ENCODE measurements around the gene CRISPLD2. TPM values are rescaled to one million over a fixed set of nuclear protein-coding genes. Genes with fewer than 3 reads are reported as not detected.

Gene CRISPLD2
- total RNA-seq, 1 experiment from 2014 or later, result 0.28 TPM

GRCh38 chr16:84895016-84895415, 75.2 kb downstream of the CRISPLD2 start:
- CTCF ChIA-PET, result interaction anchor here (0.7 kb wide), 1 partner anchor 14 kb away, joined by 3 read pairs; no protein-coding TSS in a partner anchor
- H3K27me3 Mint-ChIP-seq (ENCODE audit: insufficient read depth, unreplicated experiment), result no peaks in the 10 kb centered on the region
- no peaks in the 10 kb centered on the region for H3K9me3 Mint-ChIP-seq (ENCODE audit: unreplicated experiment)

GRCh38 chr16:84896847-84897246, 77.1 kb downstream of the CRISPLD2 start:
- ChIA-PET CTCF (no interaction called here), POLR2A (no interaction called here)
- H3K9me3 Mint-ChIP-seq (ENCODE audit: unreplicated experiment), result no peaks in the 10 kb centered on the region
- no peaks in the 10 kb centered on the region for H3K27me3 Mint-ChIP-seq (ENCODE audit: insufficient read depth, unreplicated experiment)
- DNase-seq (ENCODE audit: unreplicated experiment), result no peak
- no peaks in the 10 kb centered on the region for H3K36me3 Mint-ChIP-seq (ENCODE audit: insufficient read depth, unreplicated experiment)
- no TSS peak for BruUV-seq (replicated peaks)
- intact Hi-C loops (cut with micrococcal nuclease), result no loop called here
- H3K4me3 Mint-ChIP-seq (ENCODE audit: unreplicated experiment), result no peak overlapping the region
- H3K4me1 Mint-ChIP-seq (ENCODE audit: insufficient read depth, unreplicated experiment), result peaks cover 7% of the 10 kb centered on the region
- no peak overlapping the region for H3K27ac Mint-ChIP-seq (ENCODE audit: low read depth, unreplicated experiment)
- TF ChIP-seq, protein P1, sequence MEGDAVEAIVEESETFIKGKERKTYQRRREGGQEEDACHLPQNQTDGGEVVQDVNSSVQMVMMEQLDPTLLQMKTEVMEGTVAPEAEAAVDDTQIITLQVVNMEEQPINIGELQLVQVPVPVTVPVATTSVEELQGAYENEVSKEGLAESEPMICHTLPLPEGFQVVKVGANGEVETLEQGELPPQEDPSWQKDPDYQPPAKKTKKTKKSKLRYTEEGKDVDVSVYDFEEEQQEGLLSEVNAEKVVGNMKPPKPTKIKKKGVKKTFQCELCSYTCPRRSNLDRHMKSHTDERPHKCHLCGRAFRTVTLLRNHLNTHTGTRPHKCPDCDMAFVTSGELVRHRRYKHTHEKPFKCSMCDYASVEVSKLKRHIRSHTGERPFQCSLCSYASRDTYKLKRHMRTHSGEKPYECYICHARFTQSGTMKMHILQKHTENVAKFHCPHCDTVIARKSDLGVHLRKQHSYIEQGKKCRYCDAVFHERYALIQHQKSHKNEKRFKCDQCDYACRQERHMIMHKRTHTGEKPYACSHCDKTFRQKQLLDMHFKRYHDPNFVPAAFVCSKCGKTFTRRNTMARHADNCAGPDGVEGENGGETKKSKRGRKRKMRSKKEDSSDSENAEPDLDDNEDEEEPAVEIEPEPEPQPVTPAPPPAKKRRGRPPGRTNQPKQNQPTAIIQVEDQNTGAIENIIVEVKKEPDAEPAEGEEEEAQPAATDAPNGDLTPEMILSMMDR (IDR thresholded peaks at IDR 0.05; ENCODE audit: unreplicated experiment), result no peak

More at GRCh38 chr16:84895016-84895415, 75.2 kb downstream of the CRISPLD2 start:
- DNase-seq (ENCODE audit: unreplicated experiment), result no peak
- TF ChIP-seq, protein P1 (IDR thresholded peaks at IDR 0.05; ENCODE audit: unreplicated experiment), result no peak
- POLR2A ChIA-PET, result no interaction called here
- H3K36me3 Mint-ChIP-seq (ENCODE audit: insufficient read depth, unreplicated experiment), result no peaks in the 10 kb centered on the region
- peaks cover 7% of the 10 kb centered on the region for H3K4me1 Mint-ChIP-seq (ENCODE audit: insufficient read depth, unreplicated experiment)
- H3K27ac Mint-ChIP-seq (ENCODE audit: low read depth, unreplicated experiment), result no peak overlapping the region
- intact Hi-C loops (cut with micrococcal nuclease), result no loop called here
- BruUV-seq (replicated peaks), result no TSS peak
- H3K4me3 Mint-ChIP-seq (ENCODE audit: unreplicated experiment), result no peak overlapping the region

GRCh38 chr16:84897911-84898377, 78.2 kb downstream of the CRISPLD2 start:
- TF ChIP-seq, protein P1 (IDR thresholded peaks at IDR 0.05; ENCODE audit: unreplicated experiment), result no peak
- intact Hi-C loops (cut with micrococcal nuclease), result no loop called here
- H3K9me3 Mint-ChIP-seq (ENCODE audit: unreplicated experiment), result no peaks in the 10 kb centered on the region
- no peak overlapping the region for H3K4me3 Mint-ChIP-seq (ENCODE audit: unreplicated experiment)
- H3K4me1 Mint-ChIP-seq (ENCODE audit: insufficient read depth, unreplicated experiment), result peaks cover 7% of the 10 kb centered on the region
- no TSS peak for BruUV-seq (replicated peaks)
- no peak overlapping the region for H3K27ac Mint-ChIP-seq (ENCODE audit: low read depth, unreplicated experiment)
- POLR2A ChIA-PET, result no interaction called here
- H3K36me3 Mint-ChIP-seq (ENCODE audit: insufficient read depth, unreplicated experiment), result no peaks in the 10 kb centered on the region
- CTCF ChIA-PET, result interaction anchor here (1.6 kb wide), 1 partner anchor 143 kb away, joined by 8 read pairs; no protein-coding TSS in a partner anchor
- no peaks in the 10 kb centered on the region for H3K27me3 Mint-ChIP-seq (ENCODE audit: insufficient read depth, unreplicated experiment)
- no peak for DNase-seq (ENCODE audit: unreplicated experiment)

DNA sequence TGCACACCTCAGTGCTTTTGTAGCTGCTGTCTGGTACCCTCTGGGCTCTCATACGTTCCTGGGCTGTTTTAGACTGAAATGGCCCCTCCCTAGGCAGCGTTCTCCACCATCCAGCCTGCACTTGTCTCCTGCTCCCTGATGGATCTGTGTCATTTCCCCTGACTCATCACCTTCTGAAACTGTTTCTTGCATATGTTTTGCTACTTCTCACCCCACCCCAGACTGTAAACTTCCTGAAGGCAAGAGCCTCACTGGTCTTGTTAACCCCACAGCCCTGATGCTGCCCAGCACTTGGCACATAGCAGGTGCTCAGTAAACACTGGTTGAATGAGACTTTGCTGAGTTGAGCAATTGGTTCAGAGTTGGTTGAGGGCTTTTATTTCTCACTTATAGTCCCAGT, 78.7 kb downstream of the CRISPLD2 start:
- intact Hi-C loops (cut with micrococcal nuclease), result no loop called here
- H3K9me3 Mint-ChIP-seq (ENCODE audit: unreplicated experiment), result no peaks in the 10 kb centered on the region
- peaks cover 7% of the 10 kb centered on the region for H3K4me1 Mint-ChIP-seq (ENCODE audit: insufficient read depth, unreplicated experiment)
- CTCF ChIA-PET, result interaction anchor here (1.6 kb wide), 1 partner anchor 144 kb away, joined by 8 read pairs; no protein-coding TSS in a partner anchor
- H3K36me3 Mint-ChIP-seq (ENCODE audit: insufficient read depth, unreplicated experiment), result no peaks in the 10 kb centered on the region
- no TSS peak for BruUV-seq (replicated peaks)
- no peak overlapping the region for H3K27ac Mint-ChIP-seq (ENCODE audit: low read depth, unreplicated experiment)
- no peak overlapping the region for H3K4me3 Mint-ChIP-seq (ENCODE audit: unreplicated experiment)
- H3K27me3 Mint-ChIP-seq (ENCODE audit: insufficient read depth, unreplicated experiment), result no peaks in the 10 kb centered on the region
- POLR2A ChIA-PET, result interaction anchor here (1.1 kb wide), 1 partner anchor 87 kb away, joined by 3 read pairs; no protein-coding TSS in a partner anchor
- peak; percentile 69 for DNase-seq (ENCODE audit: unreplicated experiment)
- TF ChIP-seq, protein P1 (IDR thresholded peaks at IDR 0.05; ENCODE audit: unreplicated experiment), result no peak

Data from MCF 10A (cell line).